OCI-LY1 (cell line): Measurements from ENCODE around the gene HOXC13.

ENCODE experiments used
- H2AFZ ChIP-seq: fragments of 200-600 bp; sonication (generic), shearing (Covaris generic); 2 replicates; pipeline ENCODE4 v1.6.0; 2014; ENCODE audit warnings: antibody characterized with exemption, mild to moderate bottlenecking, low read length
- H3F3A ChIP-seq: fragments of 200-600 bp; sonication (generic), shearing (Covaris generic); 2 replicates; pipeline ENCODE4 v1.6.0; 2014; ENCODE audit warnings: mild to moderate bottlenecking, antibody characterized with exemption, low read length, moderate library complexity; ENCODE audit not compliant: insufficient read depth
- H3K27ac ChIP-seq: fragments of 200-600 bp; sonication (generic); 2 replicates; pipeline ENCODE4 v1.5.1; 2014; ENCODE audit warnings: low read length, mixed run types, mild to moderate bottlenecking, low read depth; ENCODE audit not compliant: poor library complexity, severe bottlenecking
- H3K27me3 ChIP-seq: fragments of 200-600 bp; sonication (generic); 2 replicates; pipeline ENCODE4 v1.6.0; 2014; ENCODE audit warnings: antibody characterized with exemption, mild to moderate bottlenecking, low read length, moderate library complexity; ENCODE audit not compliant: insufficient read depth
- H3K36me3 ChIP-seq: fragments of 200-600 bp; sonication (generic); 2 replicates; pipeline ENCODE4 v1.6.1; 2014; ENCODE audit warnings: mild to moderate bottlenecking, antibody characterized with exemption, low read length, moderate library complexity, mixed read lengths; ENCODE audit not compliant: insufficient read depth
- H3K4me1 ChIP-seq: fragments of 200-600 bp; sonication (generic); 2 replicates; pipeline ENCODE4 v1.5.1; 2014; ENCODE audit warnings: mild to moderate bottlenecking, low read length, moderate library complexity; ENCODE audit not compliant: insufficient read depth, severe bottlenecking
- H3K4me2 ChIP-seq: fragments of 200-600 bp; sonication (generic), shearing (Covaris generic); 2 replicates; pipeline ENCODE4 v1.6.1; 2014; ENCODE audit warnings: low read length
- H3K4me3 ChIP-seq: fragments of 200-600 bp; sonication (generic); 2 replicates; pipeline ENCODE4 v1.5.1; 2014; ENCODE audit warnings: low read length, low read depth, mild to moderate bottlenecking, mixed read lengths; ENCODE audit not compliant: poor library complexity, severe bottlenecking
- H3K79me2 ChIP-seq: fragments of 200-600 bp; shearing (Covaris generic); 2 replicates; pipeline ENCODE4 v1.6.1; 2016; ENCODE audit warnings: mixed run types, low read length, mixed read lengths; ENCODE audit not compliant: insufficient read depth
- H3K9ac ChIP-seq: fragments of 200-600 bp; sonication (generic), shearing (Covaris generic); 2 replicates; pipeline ENCODE4 v1.6.1; 2014; ENCODE audit warnings: mild to moderate bottlenecking, low read length, mixed read lengths
- H3K9me2 ChIP-seq: fragments of 200-600 bp; sonication (generic), shearing (Covaris generic); 2 replicates; pipeline ENCODE4 v1.6.1; 2014; ENCODE audit warnings: low read depth, mild to moderate bottlenecking, low read length, mixed read lengths
- H3K9me3 ChIP-seq: fragments of 200-600 bp; shearing (Covaris generic); 2 replicates; pipeline ENCODE4 v1.6.1; 2014; ENCODE audit warnings: low read length, mixed read lengths
- H4K20me1 ChIP-seq: fragments of 200-600 bp; sonication (generic), shearing (Covaris generic); 2 replicates; pipeline ENCODE4 v1.6.0; 2016; ENCODE audit warnings: mild to moderate bottlenecking, low read length; ENCODE audit not compliant: insufficient read depth
- EZH2 ChIP-seq: fragments of 200-600 bp; sonication (generic), shearing (Covaris generic); IDR thresholded peaks from 2 replicates; pipeline ENCODE4 v1.8.0; 2017; ENCODE audit warnings: borderline replicate concordance, mixed run types, mild to moderate bottlenecking, antibody characterized with exemption, low read length, moderate library complexity, mixed read lengths
- TF ChIP-seq, protein P1 (sequence below): fragments of 200-600 bp; sonication (generic), shearing (Covaris generic); IDR thresholded peaks from 2 replicates; pipeline ENCODE4 v1.5.1; 2017; ENCODE audit warnings: mild to moderate bottlenecking, antibody characterized with exemption, low read length, moderate library complexity, mixed read lengths

HOXC13 gene, protein sequence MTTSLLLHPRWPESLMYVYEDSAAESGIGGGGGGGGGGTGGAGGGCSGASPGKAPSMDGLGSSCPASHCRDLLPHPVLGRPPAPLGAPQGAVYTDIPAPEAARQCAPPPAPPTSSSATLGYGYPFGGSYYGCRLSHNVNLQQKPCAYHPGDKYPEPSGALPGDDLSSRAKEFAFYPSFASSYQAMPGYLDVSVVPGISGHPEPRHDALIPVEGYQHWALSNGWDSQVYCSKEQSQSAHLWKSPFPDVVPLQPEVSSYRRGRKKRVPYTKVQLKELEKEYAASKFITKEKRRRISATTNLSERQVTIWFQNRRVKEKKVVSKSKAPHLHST

DNA sequence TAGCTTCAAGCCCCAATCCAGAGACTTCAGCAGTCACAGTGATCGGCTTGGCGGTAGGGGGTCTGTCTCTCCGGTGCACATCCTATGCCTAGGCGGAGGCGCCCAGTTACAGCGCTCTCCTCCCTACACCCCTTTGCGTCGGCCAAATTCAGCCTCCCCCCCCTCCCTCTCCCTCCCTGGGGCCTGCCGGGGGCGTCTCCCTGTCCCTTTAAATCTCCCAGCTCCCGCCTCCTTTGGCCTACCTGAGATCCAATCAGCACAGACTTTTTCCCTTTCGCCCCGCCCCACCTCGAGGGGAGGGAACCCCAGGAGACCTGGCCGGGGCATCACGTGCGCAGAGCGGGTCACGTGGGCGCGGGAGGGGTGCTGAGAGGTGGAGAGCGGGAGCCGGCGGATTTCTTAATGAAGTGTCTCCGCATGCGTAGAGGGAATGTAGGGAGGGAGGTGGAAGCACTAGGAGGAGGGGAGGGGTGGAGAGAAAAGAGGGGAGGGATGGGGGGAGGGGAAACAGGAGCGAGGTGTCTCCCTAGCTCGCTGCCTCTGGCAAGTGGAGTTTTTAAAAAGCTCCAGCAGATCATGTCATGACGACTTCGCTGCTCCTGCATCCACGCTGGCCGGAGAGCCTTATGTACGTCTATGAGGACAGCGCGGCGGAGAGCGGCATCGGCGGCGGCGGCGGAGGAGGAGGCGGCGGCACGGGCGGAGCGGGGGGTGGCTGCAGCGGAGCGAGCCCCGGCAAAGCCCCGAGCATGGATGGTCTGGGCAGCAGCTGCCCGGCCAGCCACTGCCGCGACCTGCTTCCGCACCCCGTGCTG, at the start of gene HOXC13:
HOXC13 (plus strand) TSS at position 506 of the 815 bp plus-strand sequence; CDS start at position 582, 76 bp downstream.
- Histone ChIP-seq H3K4me2 (no peak within 1 kb of the TSS), H3F3A (no peaks in the 10 kb centered on the region), H3K27me3 (no peaks in the 10 kb centered on the region), H3K4me3 (no peak within 1 kb of the TSS), H3K79me2 (no peaks in the 10 kb centered on the region), H4K20me1 (no peaks in the 10 kb centered on the region), H3K4me1 (no peaks in the 10 kb centered on the region), H3K36me3 (no peaks in the 10 kb centered on the region), H3K27ac (no peak within 1 kb of the TSS), H3K9ac (no peak within 1 kb of the TSS), H2AFZ (no peak within 1 kb of the TSS), H3K9me2 (no peaks in the 10 kb centered on the region), H3K9me3 (no peaks in the 10 kb centered on the region)
- TF ChIP-seq, protein P1, sequence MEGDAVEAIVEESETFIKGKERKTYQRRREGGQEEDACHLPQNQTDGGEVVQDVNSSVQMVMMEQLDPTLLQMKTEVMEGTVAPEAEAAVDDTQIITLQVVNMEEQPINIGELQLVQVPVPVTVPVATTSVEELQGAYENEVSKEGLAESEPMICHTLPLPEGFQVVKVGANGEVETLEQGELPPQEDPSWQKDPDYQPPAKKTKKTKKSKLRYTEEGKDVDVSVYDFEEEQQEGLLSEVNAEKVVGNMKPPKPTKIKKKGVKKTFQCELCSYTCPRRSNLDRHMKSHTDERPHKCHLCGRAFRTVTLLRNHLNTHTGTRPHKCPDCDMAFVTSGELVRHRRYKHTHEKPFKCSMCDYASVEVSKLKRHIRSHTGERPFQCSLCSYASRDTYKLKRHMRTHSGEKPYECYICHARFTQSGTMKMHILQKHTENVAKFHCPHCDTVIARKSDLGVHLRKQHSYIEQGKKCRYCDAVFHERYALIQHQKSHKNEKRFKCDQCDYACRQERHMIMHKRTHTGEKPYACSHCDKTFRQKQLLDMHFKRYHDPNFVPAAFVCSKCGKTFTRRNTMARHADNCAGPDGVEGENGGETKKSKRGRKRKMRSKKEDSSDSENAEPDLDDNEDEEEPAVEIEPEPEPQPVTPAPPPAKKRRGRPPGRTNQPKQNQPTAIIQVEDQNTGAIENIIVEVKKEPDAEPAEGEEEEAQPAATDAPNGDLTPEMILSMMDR, result no peak
- no peak for TF ChIP-seq EZH2

DNA sequence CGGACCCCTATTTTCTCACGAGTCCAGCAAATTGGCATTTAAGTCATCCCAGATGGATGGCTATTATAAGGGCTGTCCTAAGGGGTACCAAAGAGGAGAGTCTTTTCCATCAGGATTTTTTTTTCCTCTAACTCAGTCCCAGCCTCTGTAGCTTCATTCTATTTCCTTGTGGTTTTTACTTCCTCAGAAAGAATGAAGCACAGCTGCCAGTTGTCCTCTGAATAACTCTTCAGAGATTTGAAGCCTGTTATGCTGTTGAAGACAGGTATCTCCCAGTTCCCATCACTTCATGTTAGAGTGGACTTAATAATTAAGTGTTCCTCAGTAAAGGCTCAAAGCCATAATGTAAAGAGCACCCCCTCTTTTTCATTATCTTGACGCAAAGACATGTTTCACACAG, 48.5 kb upstream of the HOXC13 start:
- H3K4me2 ChIP-seq, result no peak overlapping the region
- H3K36me3 ChIP-seq, result no peaks in the 10 kb centered on the region
- no peak overlapping the region for H2AFZ ChIP-seq
- H3K79me2 ChIP-seq, result no peaks in the 10 kb centered on the region
- H4K20me1 ChIP-seq, result no peaks in the 10 kb centered on the region
- H3K4me1 ChIP-seq, result no peaks in the 10 kb centered on the region
- H3F3A ChIP-seq, result no peaks in the 10 kb centered on the region
- TF ChIP-seq EZH2, result no peak
- TF ChIP-seq, protein P1, result no peak
- no peaks in the 10 kb centered on the region for H3K9me3 ChIP-seq
- no peaks in the 10 kb centered on the region for H3K9me2 ChIP-seq
- no peak overlapping the region for H3K9ac ChIP-seq
- no peaks in the 10 kb centered on the region for H3K27me3 ChIP-seq
- no peak overlapping the region for H3K4me3 ChIP-seq
- no peak overlapping the region for H3K27ac ChIP-seq

DNA sequence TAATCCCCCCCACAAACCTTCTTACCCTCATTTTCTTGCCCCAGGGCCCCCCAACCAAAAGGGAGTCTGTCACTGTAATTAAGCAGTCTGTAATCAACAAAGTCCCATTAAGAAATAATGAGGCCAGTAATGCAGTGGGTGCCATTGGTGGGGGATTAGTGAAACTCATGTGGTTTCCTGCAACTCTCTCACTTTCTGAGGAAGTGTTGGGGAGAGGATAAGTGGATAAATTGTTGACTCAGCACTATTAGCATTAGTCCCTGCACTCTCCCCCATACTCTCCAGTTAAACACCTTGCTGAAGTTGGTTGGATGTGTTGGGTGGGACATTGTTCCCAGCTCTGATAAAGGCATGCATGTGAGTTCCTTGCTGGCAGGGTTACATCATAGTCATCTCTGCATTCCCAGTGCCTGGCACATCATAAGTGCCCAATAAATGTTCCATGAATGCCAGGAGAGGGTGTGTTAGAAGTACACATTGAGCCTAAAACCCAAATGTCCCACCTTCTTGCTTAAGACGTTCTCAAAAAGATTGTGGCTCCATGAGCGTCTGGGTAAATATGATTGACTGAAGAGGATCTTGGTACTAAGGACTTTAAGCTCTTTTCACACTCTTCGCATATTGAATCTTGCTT, 45.8 kb upstream of the HOXC13 start:
- no peaks in the 10 kb centered on the region for H4K20me1 ChIP-seq
- no peak for TF ChIP-seq EZH2
- TF ChIP-seq, protein P1, result no peak
- no peaks in the 10 kb centered on the region for H3F3A ChIP-seq
- H3K4me2 ChIP-seq, result no peak overlapping the region
- no peaks in the 10 kb centered on the region for H3K4me1 ChIP-seq
- no peak overlapping the region for H3K27ac ChIP-seq
- H3K36me3 ChIP-seq, result no peaks in the 10 kb centered on the region
- no peaks in the 10 kb centered on the region for H3K9me3 ChIP-seq
- H3K27me3 ChIP-seq, result no peaks in the 10 kb centered on the region; the same call in 1 of the 2 replicates
- no peak overlapping the region for H2AFZ ChIP-seq
- no peak overlapping the region for H3K9ac ChIP-seq
- H3K79me2 ChIP-seq, result no peaks in the 10 kb centered on the region
- H3K4me3 ChIP-seq, result no peak overlapping the region
- H3K9me2 ChIP-seq, result no peaks in the 10 kb centered on the region
